ENCODE measurements around the gene IL7R.

GRCh38 chr5:35847961-35848360 is 8.7 kb upstream of the IL7R start:
- no peak for TF ChIP-seq POLR2AphosphoS5 (IDR thresholded peaks at IDR 0.05; ENCODE audit: low read depth, low read length)
- no peak for TF ChIP-seq POLR2A (IDR thresholded peaks at IDR 0.05; ENCODE audit: low read depth, low read length)

Measured in GM12892 (cell line).